ENCODE data around the gene NUDT7.

Gene NUDT7

DNA sequence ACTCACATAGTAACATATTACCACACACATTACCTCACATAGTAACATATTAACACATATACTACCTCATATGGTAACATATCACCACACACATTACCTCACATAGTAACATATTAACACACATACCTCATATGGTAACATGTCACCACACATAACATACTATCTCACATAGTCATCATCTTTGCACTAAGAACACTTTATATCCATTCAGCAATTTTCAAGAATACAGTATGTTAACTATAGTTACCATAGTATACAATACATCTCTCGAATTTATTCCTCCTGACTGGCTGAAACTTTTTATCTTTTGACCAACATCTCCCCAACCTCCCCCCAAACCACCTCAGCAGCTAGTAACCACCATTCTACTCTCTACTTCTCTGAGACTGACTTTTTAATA lies 7.6 kb downstream of the NUDT7 start:
- no peak for DNase-seq
- no peak overlapping the region for H3K4ac ChIP-seq (ENCODE audit: low read depth, low read length)
- no peak overlapping the region for H3K23ac ChIP-seq (ENCODE audit: low read length)
- H3K79me1 ChIP-seq (ENCODE audit: low read length), result no peaks in the 10 kb centered on the region
- H2BK5ac ChIP-seq (ENCODE audit: low read length), result no peak overlapping the region
- H4K5ac ChIP-seq (ENCODE audit: low read length), result no peak overlapping the region
- no peaks in the 10 kb centered on the region for H3K27me3 ChIP-seq (ENCODE audit: insufficient read depth, low read length, poor library complexity)
- no peaks in the 10 kb centered on the region for H3K79me2 ChIP-seq (ENCODE audit: control insufficient read depth, insufficient read depth, low read length)
- no CpG with 5 or more reads among the region's 1 CpG for WGBS (ENCODE audit: extremely low coverage, insufficient coverage, low lambda C conversion rate)
- no peak overlapping the region for H3K4me2 ChIP-seq (ENCODE audit: low read length)
- H2BK15ac ChIP-seq (replicated peaks; ENCODE audit: low read depth), result no peak overlapping the region
- H3K4me3 ChIP-seq (ENCODE audit: low read length), result no peak overlapping the region
- no peak overlapping the region for H3K9ac ChIP-seq (ENCODE audit: low read length)
- no peak overlapping the region for H4K8ac ChIP-seq (ENCODE audit: low read depth, low read length)
- H3K56ac ChIP-seq (ENCODE audit: low read length), result no peak overlapping the region
- no peak overlapping the region for H3K18ac ChIP-seq (ENCODE audit: low read length)
- H3K4me1 ChIP-seq (ENCODE audit: control insufficient read depth, low read depth, low read length), result no peaks in the 10 kb centered on the region
- H2BK120ac ChIP-seq (ENCODE audit: low read depth, low read length), result no peak overlapping the region
- H2AK5ac ChIP-seq (ENCODE audit: low read length), result no peak overlapping the region
- H3K27ac ChIP-seq (ENCODE audit: low read depth, low read length), result no peak overlapping the region
- no peaks in the 10 kb centered on the region for H3K36me3 ChIP-seq (ENCODE audit: control insufficient read depth, insufficient read depth, low read length)

DNA sequence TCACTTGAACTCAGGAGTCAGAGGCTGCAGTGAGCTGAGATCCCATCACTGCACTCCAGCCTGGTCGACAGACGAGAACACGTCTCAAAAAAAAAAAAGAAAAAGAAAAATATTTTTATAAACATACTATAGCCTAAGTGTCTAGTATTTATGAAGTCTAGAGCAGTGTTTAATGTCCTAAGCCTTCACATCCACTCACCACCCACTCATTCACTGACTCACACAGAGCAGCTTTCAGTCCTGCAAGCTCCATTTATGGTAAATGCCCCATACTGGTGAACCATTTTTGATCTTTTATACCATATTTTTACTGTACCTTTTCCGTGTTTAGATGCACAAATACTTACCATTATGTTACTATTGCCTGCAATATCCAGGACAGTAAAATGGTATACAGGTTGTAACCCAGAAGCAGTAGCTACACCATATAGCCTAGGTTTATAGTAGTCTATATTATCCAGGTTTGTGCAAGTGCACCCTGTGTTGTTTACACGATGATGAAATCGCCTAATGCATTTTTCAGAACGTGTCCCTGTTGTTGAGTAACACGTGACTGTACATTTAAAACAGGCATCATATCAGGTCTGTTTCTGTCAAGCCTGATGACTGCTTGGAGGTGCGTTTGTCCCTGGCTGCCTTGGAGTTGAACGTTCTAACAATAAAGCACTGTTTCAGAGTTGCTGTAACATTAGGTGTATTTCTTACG lies 10.1 kb downstream of the NUDT7 start:
- WGBS (ENCODE audit: extremely low coverage, insufficient coverage, low lambda C conversion rate), result no CpG with 5 or more reads among the region's 11 CpGs
- H3K56ac ChIP-seq (ENCODE audit: low read length), result no peak overlapping the region
- no peak overlapping the region for H3K23ac ChIP-seq (ENCODE audit: low read length)
- no peak overlapping the region for H3K18ac ChIP-seq (ENCODE audit: low read length)
- no peaks in the 10 kb centered on the region for H3K36me3 ChIP-seq (ENCODE audit: control insufficient read depth, insufficient read depth, low read length)
- no peak overlapping the region for H3K4ac ChIP-seq (ENCODE audit: low read depth, low read length)
- no peaks in the 10 kb centered on the region for H3K27me3 ChIP-seq (ENCODE audit: insufficient read depth, low read length, poor library complexity)
- no peaks in the 10 kb centered on the region for H3K4me1 ChIP-seq (ENCODE audit: control insufficient read depth, low read depth, low read length)
- no peak overlapping the region for H3K4me2 ChIP-seq (ENCODE audit: low read length)
- no peak overlapping the region for H4K5ac ChIP-seq (ENCODE audit: low read length)
- H4K8ac ChIP-seq (ENCODE audit: low read depth, low read length), result no peak overlapping the region
- no peak overlapping the region for H2BK15ac ChIP-seq (replicated peaks; ENCODE audit: low read depth)
- H2BK5ac ChIP-seq (ENCODE audit: low read length), result no peak overlapping the region
- no peak overlapping the region for H2AK5ac ChIP-seq (ENCODE audit: low read length)
- no peaks in the 10 kb centered on the region for H3K79me2 ChIP-seq (ENCODE audit: control insufficient read depth, insufficient read depth, low read length)
- DNase-seq, result no peak
- H3K4me3 ChIP-seq (ENCODE audit: low read length), result no peak overlapping the region
- no peak overlapping the region for H3K27ac ChIP-seq (ENCODE audit: low read depth, low read length)
- no peak overlapping the region for H2BK120ac ChIP-seq (ENCODE audit: low read depth, low read length)
- H3K79me1 ChIP-seq (ENCODE audit: low read length), result no peaks in the 10 kb centered on the region
- H3K9ac ChIP-seq (ENCODE audit: low read length), result no peak overlapping the region

GRCh38 chr16:77736879-77737278 lies 14.6 kb downstream of the NUDT7 start:
- WGBS (ENCODE audit: extremely low coverage, insufficient coverage, low lambda C conversion rate), result no CpG with 5 or more reads among the region's 1 CpG
- H3K9ac ChIP-seq (ENCODE audit: low read length), result no peak overlapping the region

GRCh38 chr16:77738706-77739558 lies 16.6 kb downstream of the NUDT7 start:
- no CpG with 5 or more reads among the region's 10 CpGs for WGBS (ENCODE audit: extremely low coverage, insufficient coverage, low lambda C conversion rate)
- Histone ChIP-seq H3K27ac (ENCODE audit: low read depth, low read length) (no peak overlapping the region), H3K4me1 (ENCODE audit: control insufficient read depth, low read depth, low read length) (no peaks in the 10 kb centered on the region), H3K4me3 (ENCODE audit: low read length) (no peak overlapping the region), H3K79me1 (ENCODE audit: low read length) (no peaks in the 10 kb centered on the region), H3K36me3 (ENCODE audit: control insufficient read depth, insufficient read depth, low read length) (no peaks in the 10 kb centered on the region), H2BK15ac (replicated peaks; ENCODE audit: low read depth) (no peak overlapping the region), H2AK5ac (ENCODE audit: low read length) (no peak overlapping the region), H3K4ac (ENCODE audit: low read depth, low read length) (no peak overlapping the region), H3K23ac (ENCODE audit: low read length) (no peak overlapping the region), H3K18ac (ENCODE audit: low read length) (no peak overlapping the region), H3K9ac (ENCODE audit: low read length) (no peak overlapping the region), H2BK5ac (ENCODE audit: low read length) (no peak overlapping the region), H3K27me3 (ENCODE audit: insufficient read depth, low read length, poor library complexity) (no peaks in the 10 kb centered on the region), H3K4me2 (ENCODE audit: low read length) (no peak overlapping the region), H3K56ac (ENCODE audit: low read length) (no peak overlapping the region), H3K79me2 (ENCODE audit: control insufficient read depth, insufficient read depth, low read length) (no peaks in the 10 kb centered on the region), H4K5ac (ENCODE audit: low read length) (no peak overlapping the region), H2BK120ac (ENCODE audit: low read depth, low read length) (no peak overlapping the region), H4K8ac (ENCODE audit: low read depth, low read length) (no peak overlapping the region)
- no peak for DNase-seq

More at GRCh38 chr16:77736879-77737278, 14.6 kb downstream of the NUDT7 start:
- H2AK5ac ChIP-seq (ENCODE audit: low read length), result no peak overlapping the region
- H4K8ac ChIP-seq (ENCODE audit: low read depth, low read length), result no peak overlapping the region
- H3K4me2 ChIP-seq (ENCODE audit: low read length), result no peak overlapping the region
- no peak overlapping the region for H3K23ac ChIP-seq (ENCODE audit: low read length)
- DNase-seq, result no peak
- no peaks in the 10 kb centered on the region for H3K79me2 ChIP-seq (ENCODE audit: control insufficient read depth, insufficient read depth, low read length)
- no peaks in the 10 kb centered on the region for H3K4me1 ChIP-seq (ENCODE audit: control insufficient read depth, low read depth, low read length)
- H2BK5ac ChIP-seq (ENCODE audit: low read length), result no peak overlapping the region
- no peak overlapping the region for H3K18ac ChIP-seq (ENCODE audit: low read length)
- H3K27me3 ChIP-seq (ENCODE audit: insufficient read depth, low read length, poor library complexity), result no peaks in the 10 kb centered on the region
- no peak overlapping the region for H2BK120ac ChIP-seq (ENCODE audit: low read depth, low read length)
- H3K36me3 ChIP-seq (ENCODE audit: control insufficient read depth, insufficient read depth, low read length), result no peaks in the 10 kb centered on the region
- no peak overlapping the region for H3K4ac ChIP-seq (ENCODE audit: low read depth, low read length)
- H3K27ac ChIP-seq (ENCODE audit: low read depth, low read length), result no peak overlapping the region
- no peak overlapping the region for H3K4me3 ChIP-seq (ENCODE audit: low read length)
- no peak overlapping the region for H3K56ac ChIP-seq (ENCODE audit: low read length)
- no peak overlapping the region for H4K5ac ChIP-seq (ENCODE audit: low read length)
- no peak overlapping the region for H2BK15ac ChIP-seq (replicated peaks; ENCODE audit: low read depth)
- no peaks in the 10 kb centered on the region for H3K79me1 ChIP-seq (ENCODE audit: low read length)

- Histone ChIP-seq H3K79me2 (ENCODE audit: control insufficient read depth, insufficient read depth, low read length) (no peaks in the 10 kb centered on the region), H3K27me3 (ENCODE audit: insufficient read depth, low read length, poor library complexity) (no peaks in the 10 kb centered on the region), H3K18ac (ENCODE audit: low read length) (no peak overlapping the region), H3K27ac (ENCODE audit: low read depth, low read length) (no peak overlapping the region), H4K8ac (ENCODE audit: low read depth, low read length) (no peak overlapping the region), H2BK15ac (replicated peaks; ENCODE audit: low read depth) (no peak overlapping the region), H3K36me3 (ENCODE audit: control insufficient read depth, insufficient read depth, low read length) (no peaks in the 10 kb centered on the region), H3K4ac (ENCODE audit: low read depth, low read length) (no peak overlapping the region), H3K4me3 (ENCODE audit: low read length) (no peak overlapping the region), H2BK5ac (ENCODE audit: low read length) (no peak overlapping the region), H4K5ac (ENCODE audit: low read length) (no peak overlapping the region), H3K56ac (ENCODE audit: low read length) (no peak overlapping the region), H3K79me1 (ENCODE audit: low read length) (no peaks in the 10 kb centered on the region), H3K23ac (ENCODE audit: low read length) (no peak overlapping the region), H2AK5ac (ENCODE audit: low read length) (no peak overlapping the region), H3K4me1 (ENCODE audit: control insufficient read depth, low read depth, low read length) (no peaks in the 10 kb centered on the region), H3K9ac (ENCODE audit: low read length) (no peak overlapping the region), H3K4me2 (ENCODE audit: low read length) (no peak overlapping the region), H2BK120ac (ENCODE audit: low read depth, low read length) (no peak overlapping the region)
- no peak for DNase-seq
- WGBS (ENCODE audit: extremely low coverage, insufficient coverage, low lambda C conversion rate), result no CpG with 5 or more reads among the region's 1 CpG
These were observed 17.2 kb downstream of the NUDT7 start for GRCh38 chr16:77739559-77739892.

All from mesendoderm (in vitro differentiated cells).